ENCODE measurements around the gene KIF2C.

The KIF2C gene

DNA sequence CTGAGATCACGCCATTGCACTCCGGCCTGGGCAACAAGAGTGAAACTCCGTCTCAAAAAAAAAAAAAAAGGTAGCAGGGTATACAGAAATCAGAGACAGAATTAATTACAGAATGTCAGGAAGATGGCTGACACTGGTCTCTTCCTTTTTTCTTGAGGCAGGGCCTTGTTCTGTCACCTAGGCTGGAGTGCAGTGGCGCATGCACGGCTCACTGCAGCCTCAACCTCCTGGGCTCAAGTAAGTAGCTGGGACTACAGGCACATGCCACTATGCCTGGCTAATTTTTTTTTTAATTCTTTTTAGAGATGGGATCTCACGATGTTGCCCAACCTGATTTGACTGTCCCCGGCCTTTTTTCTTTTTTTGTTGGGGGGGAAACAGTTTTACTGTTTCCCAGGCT, 25.1 kb upstream of the KIF2C start:
- H3K27me3 ChIP-seq (ENCODE audit: control insufficient read depth in 1 of 2, insufficient read depth in 1 of 2, low read length in 2 of 2), result peaks cover 0 to 7% of the 10 kb centered on the region in 2 experiments
- H3K4me3 ChIP-seq (ENCODE audit: insufficient read depth in 1 of 2, low read depth in 1 of 2, low read length in 2 of 2), result no peak overlapping the region
- H4K8ac ChIP-seq (ENCODE audit: low read length), result no peak overlapping the region
- no peak overlapping the region for H3K14ac ChIP-seq (ENCODE audit: low read length in 2 of 2)
- H2BK12ac ChIP-seq (ENCODE audit: low read length in 2 of 2), result no peak overlapping the region
- no peak overlapping the region for H2AK5ac ChIP-seq (ENCODE audit: low read length, severe bottlenecking)
- no peak overlapping the region for H3K4ac ChIP-seq (ENCODE audit: low read depth in 1 of 2, low read length in 2 of 2)
- 91% methylated on average over 7 of the region's 7 CpGs for WGBS
- H3K9ac ChIP-seq (ENCODE audit: low read length), result no peak overlapping the region
- no peak overlapping the region for H2BK15ac ChIP-seq (ENCODE audit: low read depth, poor library complexity, severe bottlenecking)
- H3K23ac ChIP-seq (ENCODE audit: low read length in 2 of 2), result no peak overlapping the region
- no peak overlapping the region for H2AFZ ChIP-seq (ENCODE audit: low read depth, low read length)
- H3K18ac ChIP-seq (ENCODE audit: low read depth in 1 of 2, low read length in 2 of 2), result no peak overlapping the region
- H3K27ac ChIP-seq (ENCODE audit: low read length, poor library complexity, severe bottlenecking), result no peak overlapping the region
- H3K4me1 ChIP-seq (ENCODE audit: control insufficient read depth, insufficient read depth, low read depth, low read length), result peaks cover 4% of the 10 kb centered on the region
- H3K4me2 ChIP-seq (ENCODE audit: low read length, poor library complexity, severe bottlenecking), result no peak overlapping the region
- no peak for DNase-seq
- H4K91ac ChIP-seq (ENCODE audit: low read length), result no peak overlapping the region
- no peaks in the 10 kb centered on the region for H3K9me3 ChIP-seq (ENCODE audit: control insufficient read depth, low read length)
- no peaks in the 10 kb centered on the region for H3K36me3 ChIP-seq (ENCODE audit: control insufficient read depth in 1 of 2, insufficient read depth in 2 of 2, low read depth in 1 of 2, low read length in 2 of 2)
- no peak overlapping the region for H2BK5ac ChIP-seq (ENCODE audit: low read depth, low read length, poor library complexity, severe bottlenecking)
- no peaks in the 10 kb centered on the region for H3K79me1 ChIP-seq (replicated peaks; ENCODE audit: low read length, poor library complexity, severe bottlenecking)
- H2BK120ac ChIP-seq (ENCODE audit: low read depth, low read length), result no peak overlapping the region

DNA sequence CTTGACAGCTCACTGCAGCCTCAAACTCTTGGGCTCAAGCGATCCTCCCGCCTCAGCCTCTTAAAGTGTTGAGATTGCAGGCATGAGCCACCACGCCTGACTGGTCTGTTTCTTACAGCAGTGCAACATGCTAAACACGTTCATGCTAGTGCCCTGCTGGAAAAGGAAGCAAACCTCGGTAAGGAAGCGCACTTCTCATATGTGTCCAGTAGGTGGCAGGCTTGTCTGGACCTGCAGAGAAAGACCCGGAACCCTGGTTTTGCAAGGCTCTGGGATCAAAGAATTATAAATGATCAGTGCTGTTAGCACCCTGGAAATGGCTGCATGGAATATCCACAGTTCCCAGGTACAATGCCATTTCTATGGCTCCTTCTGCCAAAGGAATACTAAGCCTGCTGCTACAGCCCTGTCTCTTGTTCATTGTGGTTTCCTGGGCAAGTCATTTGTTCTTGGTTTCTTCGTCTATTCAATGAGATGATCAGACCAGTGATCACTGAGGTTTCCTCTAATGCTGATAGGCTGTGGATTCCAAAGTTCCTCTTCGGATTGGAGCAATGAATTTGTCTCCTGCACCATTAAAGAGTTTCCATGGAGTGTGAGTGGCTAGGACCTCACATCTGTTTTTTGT, 24.6 kb upstream of the KIF2C start:
- no peak overlapping the region for H3K4me2 ChIP-seq (ENCODE audit: low read length, poor library complexity, severe bottlenecking)
- H3K9ac ChIP-seq (ENCODE audit: low read length), result peak overlapping the region; percentile 17
- no peaks in the 10 kb centered on the region for H3K9me3 ChIP-seq (ENCODE audit: control insufficient read depth, low read length)
- H2BK15ac ChIP-seq (ENCODE audit: low read depth, poor library complexity, severe bottlenecking), result no peak overlapping the region
- no peak overlapping the region for H2BK12ac ChIP-seq (ENCODE audit: low read length in 2 of 2)
- H3K36me3 ChIP-seq (ENCODE audit: control insufficient read depth in 1 of 2, insufficient read depth in 2 of 2, low read depth in 1 of 2, low read length in 2 of 2), result no peaks in the 10 kb centered on the region
- H3K79me1 ChIP-seq (replicated peaks; ENCODE audit: low read length, poor library complexity, severe bottlenecking), result no peaks in the 10 kb centered on the region
- H2BK120ac ChIP-seq (ENCODE audit: low read depth, low read length), result no peak overlapping the region
- no peak overlapping the region for H3K23ac ChIP-seq (ENCODE audit: low read length in 2 of 2)
- peaks cover 4% of the 10 kb centered on the region for H3K4me1 ChIP-seq (ENCODE audit: control insufficient read depth, insufficient read depth, low read depth, low read length)
- no peak overlapping the region for H3K4me3 ChIP-seq (ENCODE audit: insufficient read depth in 1 of 2, low read depth in 1 of 2, low read length in 2 of 2)
- H4K8ac ChIP-seq (ENCODE audit: low read length), result peak overlapping the region; percentile 7
- no peak overlapping the region for H3K27ac ChIP-seq (ENCODE audit: low read length, poor library complexity, severe bottlenecking)
- WGBS, result 16% methylated on average over 9 of the region's 9 CpGs
- no peak overlapping the region for H4K91ac ChIP-seq (ENCODE audit: low read length)
- peak; percentile 80 for DNase-seq
- H3K27me3 ChIP-seq (ENCODE audit: control insufficient read depth in 1 of 2, insufficient read depth in 1 of 2, low read length in 2 of 2), result peaks cover 0 to 7% of the 10 kb centered on the region in 2 experiments
- H2AK5ac ChIP-seq (ENCODE audit: low read length, severe bottlenecking), result no peak overlapping the region
- H2AFZ ChIP-seq (ENCODE audit: low read depth, low read length), result no peak overlapping the region
- H2BK5ac ChIP-seq (ENCODE audit: low read depth, low read length, poor library complexity, severe bottlenecking), result no peak overlapping the region
- H3K14ac ChIP-seq (ENCODE audit: low read length in 2 of 2), result no peak overlapping the region
- no peak overlapping the region for H3K4ac ChIP-seq (ENCODE audit: low read depth in 1 of 2, low read length in 2 of 2)
- H3K18ac ChIP-seq (ENCODE audit: low read depth in 1 of 2, low read length in 2 of 2), result no peak overlapping the region

DNA sequence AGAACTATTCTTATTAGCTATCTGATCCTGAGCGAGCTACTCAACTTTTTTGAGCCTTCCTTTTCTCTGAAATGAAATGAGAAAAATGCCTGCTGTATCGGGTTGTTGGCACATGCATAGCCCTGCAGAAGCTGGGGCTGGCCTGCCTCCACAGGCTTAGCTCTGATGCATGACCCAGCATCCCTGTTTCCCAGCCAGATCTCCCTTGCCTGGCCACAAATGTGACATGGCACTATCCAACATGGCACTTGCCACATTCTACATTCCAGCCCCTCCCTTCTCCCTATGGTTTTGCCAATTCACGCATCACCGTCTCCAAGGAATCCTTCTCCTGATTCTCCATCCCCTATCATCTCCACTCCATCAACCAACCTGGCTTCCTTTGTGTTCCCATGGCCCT, 22.5 kb upstream of the KIF2C start:
- H3K4me2 ChIP-seq (ENCODE audit: low read length, poor library complexity, severe bottlenecking), result no peak overlapping the region

DNA sequence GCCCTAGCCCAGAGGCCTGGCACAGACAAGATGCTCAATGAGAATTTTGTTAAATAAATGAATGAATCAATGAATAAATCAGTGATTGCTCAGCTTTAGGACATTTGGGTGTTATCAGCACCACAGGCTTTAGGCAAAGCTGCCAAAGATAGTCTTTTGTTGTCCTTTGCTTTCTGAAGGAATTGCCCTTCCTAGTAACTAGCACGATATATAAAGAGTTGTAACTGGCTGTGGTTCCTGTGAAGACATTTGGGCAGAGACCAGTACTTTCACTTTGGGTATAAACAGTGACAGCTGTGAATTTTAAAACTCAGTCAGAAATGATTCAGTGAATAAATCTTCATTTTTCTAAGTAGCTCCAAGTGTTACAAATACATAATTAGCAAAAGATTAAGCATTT, 22.0 kb upstream of the KIF2C start:
- Histone ChIP-seq H2BK120ac (ENCODE audit: low read depth, low read length) (no peak overlapping the region), H2BK15ac (ENCODE audit: low read depth, poor library complexity, severe bottlenecking) (no peak overlapping the region), H2BK5ac (ENCODE audit: low read depth, low read length, poor library complexity, severe bottlenecking) (no peak overlapping the region), H3K4me3 (ENCODE audit: insufficient read depth in 1 of 2, low read depth in 1 of 2, low read length in 2 of 2) (no peak overlapping the region), H3K18ac (ENCODE audit: low read depth in 1 of 2, low read length in 2 of 2) (no peak overlapping the region), H2BK12ac (ENCODE audit: low read length in 2 of 2) (no peak overlapping the region), H3K4me1 (ENCODE audit: control insufficient read depth, insufficient read depth, low read depth, low read length) (peaks cover 4% of the 10 kb centered on the region), H3K27me3 (ENCODE audit: control insufficient read depth in 1 of 2, insufficient read depth in 1 of 2, low read length in 2 of 2) (no peaks in the 10 kb centered on the region), H3K36me3 (ENCODE audit: control insufficient read depth in 1 of 2, insufficient read depth in 2 of 2, low read depth in 1 of 2, low read length in 2 of 2) (no peaks in the 10 kb centered on the region), H3K27ac (ENCODE audit: low read length, poor library complexity, severe bottlenecking) (no peak overlapping the region), H3K4me2 (ENCODE audit: low read length, poor library complexity, severe bottlenecking) (no peak overlapping the region), H3K4ac (ENCODE audit: low read depth in 1 of 2, low read length in 2 of 2) (no peak overlapping the region), H4K91ac (ENCODE audit: low read length) (no peak overlapping the region), H2AK5ac (ENCODE audit: low read length, severe bottlenecking) (no peak overlapping the region), H3K23ac (ENCODE audit: low read length in 2 of 2) (no peak overlapping the region), H3K14ac (ENCODE audit: low read length in 2 of 2) (no peak overlapping the region), H3K79me1 (replicated peaks; ENCODE audit: low read length, poor library complexity, severe bottlenecking) (no peaks in the 10 kb centered on the region), H2AFZ (ENCODE audit: low read depth, low read length) (no peak overlapping the region), H3K9ac (ENCODE audit: low read length) (no peak overlapping the region), H4K8ac (ENCODE audit: low read length) (no peak overlapping the region), H3K9me3 (ENCODE audit: control insufficient read depth, low read length) (no peaks in the 10 kb centered on the region)
- WGBS, result 100% methylated on average over 1 of the region's 1 CpG
- no peak for DNase-seq

More for the DNA sequence above, 22.5 kb upstream of the KIF2C start:
- no peak overlapping the region for H2BK12ac ChIP-seq (ENCODE audit: low read length in 2 of 2)
- H3K23ac ChIP-seq (ENCODE audit: low read length in 2 of 2), result no peak overlapping the region
- no peak overlapping the region for H2BK120ac ChIP-seq (ENCODE audit: low read depth, low read length)
- H3K18ac ChIP-seq (ENCODE audit: low read depth in 1 of 2, low read length in 2 of 2), result no peak overlapping the region
- H2BK5ac ChIP-seq (ENCODE audit: low read depth, low read length, poor library complexity, severe bottlenecking), result no peak overlapping the region
- H2BK15ac ChIP-seq (ENCODE audit: low read depth, poor library complexity, severe bottlenecking), result no peak overlapping the region
- no peak overlapping the region for H3K4me3 ChIP-seq (ENCODE audit: insufficient read depth in 1 of 2, low read depth in 1 of 2, low read length in 2 of 2)
- peaks cover 4% of the 10 kb centered on the region for H3K4me1 ChIP-seq (ENCODE audit: control insufficient read depth, insufficient read depth, low read depth, low read length)
- no peak for DNase-seq
- H4K8ac ChIP-seq (ENCODE audit: low read length), result no peak overlapping the region
- no peak overlapping the region for H3K14ac ChIP-seq (ENCODE audit: low read length in 2 of 2)
- 89% methylated on average over 4 of the region's 4 CpGs for WGBS
- no peak overlapping the region for H2AK5ac ChIP-seq (ENCODE audit: low read length, severe bottlenecking)
- no peaks in the 10 kb centered on the region for H3K9me3 ChIP-seq (ENCODE audit: control insufficient read depth, low read length)
- H2AFZ ChIP-seq (ENCODE audit: low read depth, low read length), result no peak overlapping the region
- H4K91ac ChIP-seq (ENCODE audit: low read length), result no peak overlapping the region
- H3K36me3 ChIP-seq (ENCODE audit: control insufficient read depth in 1 of 2, insufficient read depth in 2 of 2, low read depth in 1 of 2, low read length in 2 of 2), result no peaks in the 10 kb centered on the region
- no peak overlapping the region for H3K4ac ChIP-seq (ENCODE audit: low read depth in 1 of 2, low read length in 2 of 2)
- H3K27me3 ChIP-seq (ENCODE audit: control insufficient read depth in 1 of 2, insufficient read depth in 1 of 2, low read length in 2 of 2), result no peaks in the 10 kb centered on the region
- no peak overlapping the region for H3K9ac ChIP-seq (ENCODE audit: low read length)
- H3K79me1 ChIP-seq (replicated peaks; ENCODE audit: low read length, poor library complexity, severe bottlenecking), result no peaks in the 10 kb centered on the region
- no peak overlapping the region for H3K27ac ChIP-seq (ENCODE audit: low read length, poor library complexity, severe bottlenecking)

All from mesenchymal stem cell (in vitro differentiated cells and primary cell).